KMS-11 (cell line): Measurements from ENCODE around the gene TACR3.
"Not testable (repeated sequence)": the region's sequence is repeated elsewhere in the genome, so short reads cannot be mapped to it uniquely, and the experiment has no call there.

Experiments
- H2AFZ ChIP-seq: fragments of 200-600 bp; sonication (generic); 2 replicates; pipeline ENCODE4 v1.6.1; 2016; ENCODE audit warnings: antibody characterized with exemption, mixed run types, low read depth
- H3K27ac ChIP-seq: fragments of 200-600 bp; sonication (generic); 2 replicates; pipeline ENCODE4 v1.6.1; 2016; ENCODE audit warnings: mild to moderate bottlenecking, mixed run types
- H3K27me3 ChIP-seq: fragments of 200-600 bp; sonication (generic); 2 replicates; pipeline ENCODE4 v1.6.1; 2017; ENCODE audit warnings: mild to moderate bottlenecking, low read depth, mixed run types, moderate library complexity; ENCODE audit not compliant: insufficient read depth
- H3K36me3 ChIP-seq: fragments of 200-600 bp; sonication (generic); 2 replicates; pipeline ENCODE4 v1.6.1; 2017; ENCODE audit warnings: mild to moderate bottlenecking, mixed run types; ENCODE audit not compliant: insufficient read depth
- H3K4me1 ChIP-seq: fragments of 200-600 bp; sonication (generic); 2 replicates; pipeline ENCODE4 v1.6.1; 2016; ENCODE audit warnings: mild to moderate bottlenecking, low read depth, mixed run types; ENCODE audit not compliant: poor library complexity, severe bottlenecking
- H3K4me2 ChIP-seq: fragments of 200-600 bp; sonication (generic); 2 replicates; pipeline ENCODE4 v1.7.0; 2016; ENCODE audit warnings: mild to moderate bottlenecking, mixed run types
- H3K4me3 ChIP-seq: fragments of 200-600 bp; sonication (generic); IDR thresholded peaks from 2 replicates; pipeline ENCODE4 v1.6.1; 2017; ENCODE audit warnings: low read depth, low read length, mixed read lengths; ENCODE audit not compliant: insufficient read depth
- H3K79me2 ChIP-seq: fragments of 200-600 bp; sonication (generic); 2 replicates; pipeline ENCODE4 v1.6.1; 2016; ENCODE audit warnings: low read depth, mixed run types; ENCODE audit not compliant: insufficient read depth
- H3K9ac ChIP-seq: fragments of 200-600 bp; sonication (generic); 2 replicates; pipeline ENCODE4 v1.6.1; 2016; ENCODE audit warnings: mild to moderate bottlenecking, mixed run types
- H4K20me1 ChIP-seq: fragments of 200-600 bp; sonication (generic); 2 replicates; pipeline ENCODE4 v1.6.1; 2016; ENCODE audit warnings: mild to moderate bottlenecking, mixed run types; ENCODE audit not compliant: insufficient read depth
- CTCF ChIP-seq: fragments of 200-600 bp; sonication (generic); conservative IDR thresholded peaks from 2 replicates; pipeline ENCODE4 v1.6.1; 2017; ENCODE audit warnings: low read depth, mild to moderate bottlenecking, antibody characterized with exemption, low read length, moderate library complexity, mixed read lengths

Gene TACR3

GRCh38 chr4:103645991-103646390 lies 73.8 kb downstream of the TACR3 start:
- H4K20me1 ChIP-seq: no peaks in the 10 kb centered on the region
- no peak overlapping the region for H3K4me2 ChIP-seq
- no peaks in the 10 kb centered on the region for H3K36me3 ChIP-seq
- no peak overlapping the region for H2AFZ ChIP-seq
- H3K9ac ChIP-seq: no peak overlapping the region
- no peak for TF ChIP-seq CTCF
- no peaks in the 10 kb centered on the region for H3K4me1 ChIP-seq
- H3K79me2 ChIP-seq: no peaks in the 10 kb centered on the region
- no peaks in the 10 kb centered on the region for H3K27me3 ChIP-seq
- no peak overlapping the region for H3K4me3 ChIP-seq
- no peak overlapping the region for H3K27ac ChIP-seq

GRCh38 chr4:103634236-103634635 lies 85.5 kb downstream of the TACR3 start:
- no peaks in the 10 kb centered on the region for H3K79me2 ChIP-seq
- no peaks in the 10 kb centered on the region for H4K20me1 ChIP-seq
- no peaks in the 10 kb centered on the region for H3K27me3 ChIP-seq
- no peak for TF ChIP-seq CTCF
- H2AFZ ChIP-seq: no peak overlapping the region
- H3K4me2 ChIP-seq: no peak overlapping the region
- no peaks in the 10 kb centered on the region for H3K4me1 ChIP-seq
- no peak overlapping the region for H3K27ac ChIP-seq
- no peaks in the 10 kb centered on the region for H3K36me3 ChIP-seq
- no peak overlapping the region for H3K4me3 ChIP-seq
- no peak overlapping the region for H3K9ac ChIP-seq

- Histone ChIP-seq H3K79me2 (no peaks in the 10 kb centered on the region), H3K4me3 (no peak overlapping the region), H3K4me1 (no peaks in the 10 kb centered on the region), H2AFZ (no peak overlapping the region), H3K27ac (no peak overlapping the region), H3K27me3 (no peaks in the 10 kb centered on the region), H3K4me2 (no peak overlapping the region), H4K20me1 (no peaks in the 10 kb centered on the region), H3K36me3 (no peaks in the 10 kb centered on the region), H3K9ac (no peak overlapping the region)
- no peak for TF ChIP-seq CTCF
Measured at GRCh38 chr4:103626296-103626695, 93.5 kb downstream of the TACR3 start.

- Histone ChIP-seq H3K27me3 (no peaks in the 10 kb centered on the region), H3K36me3 (no peaks in the 10 kb centered on the region), H2AFZ (no peak overlapping the region), H3K9ac (no peak overlapping the region), H3K4me3 (no peak overlapping the region), H3K4me2 (no peak overlapping the region), H4K20me1 (no peaks in the 10 kb centered on the region), H3K79me2 (no peaks in the 10 kb centered on the region), H3K4me1 (no peaks in the 10 kb centered on the region), H3K27ac (no peak overlapping the region)
- no peak for TF ChIP-seq CTCF
Measured at GRCh38 chr4:103591841-103592240, 127.9 kb downstream of the TACR3 start.

- Histone ChIP-seq H3K9ac (no peak overlapping the region), H3K4me1 (no peaks in the 10 kb centered on the region), H3K79me2 (no peaks in the 10 kb centered on the region), H4K20me1 (no peaks in the 10 kb centered on the region), H3K27ac (no peak overlapping the region), H2AFZ (no peak overlapping the region), H3K4me2 (no peak overlapping the region), H3K27me3 (no peaks in the 10 kb centered on the region), H3K4me3 (no peak overlapping the region), H3K36me3 (no peaks in the 10 kb centered on the region)
- TF ChIP-seq CTCF: no peak
Measured at GRCh38 chr4:103567591-103567990, 152.2 kb downstream of the TACR3 start.

- H3K9ac ChIP-seq, H3K4me1 ChIP-seq, H3K36me3 ChIP-seq, H2AFZ ChIP-seq, H3K4me3 ChIP-seq, H4K20me1 ChIP-seq, H3K79me2 ChIP-seq, H3K4me2 ChIP-seq, H3K27ac ChIP-seq, H3K27me3 ChIP-seq: not testable (repeated sequence)
Measured at GRCh38 chr4:103559178-103559577, 160.6 kb downstream of the TACR3 start.
